ENCODE measurements around the gene TGDS. TPM values are rescaled to one million over a fixed set of nuclear protein-coding genes. Genes with fewer than 3 reads are reported as not detected.
A peak's percentile ranks its signal among the peaks of the same experiment; 100 is the strongest.

Gene TGDS
- total and polyA plus RNA-seq, 2 experiments from 2014 or later, result 8.6 to 21.5 TPM

DNA sequence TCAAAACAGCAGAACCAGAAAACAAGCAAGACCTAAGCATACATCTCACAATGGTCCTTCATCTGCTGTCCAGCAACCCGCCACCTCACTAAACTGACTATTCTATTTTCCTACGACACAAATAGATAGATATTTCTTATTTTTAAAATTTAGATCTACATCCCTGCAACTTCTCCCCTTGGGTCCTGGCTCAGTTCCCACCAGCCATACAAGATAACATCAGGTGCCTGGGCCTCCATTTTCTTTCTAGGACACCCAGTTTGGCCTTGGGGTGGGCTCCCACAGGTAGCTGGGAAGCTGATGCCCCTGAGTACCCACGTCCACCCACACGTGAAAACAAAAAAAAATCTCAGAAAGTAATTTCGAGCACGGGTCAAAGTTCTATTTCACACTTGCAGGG lies 47.6 kb downstream of the TGDS start:
- Histone ChIP-seq H3K4me1 (ENCODE audit: insufficient read depth) (no peaks in the 10 kb centered on the region), H2AFZ (peak overlapping the region; percentile 91), H3K9me2 (replicated peaks; ENCODE audit: insufficient read depth) (no peaks in the 10 kb centered on the region), H3K27ac (peak overlapping the region; percentile 97), H3K36me3 (replicated peaks; ENCODE audit: insufficient read depth, low read depth) (no peaks in the 10 kb centered on the region), H3K79me2 (no peaks in the 10 kb centered on the region), H3K4me2 (peak overlapping the region; percentile 84), H3K27me3 (no peaks in the 10 kb centered on the region), H3K9me3 (ENCODE audit: low read depth) (no peaks in the 10 kb centered on the region), H4K20me1 (ENCODE audit: insufficient read depth, poor library complexity, severe bottlenecking) (no peaks in the 10 kb centered on the region), H3K4me3 (no peak overlapping the region)
- DNase-seq (ENCODE audit: low spot score), result no peak
- no peak for TF ChIP-seq EZH2 (IDR thresholded peaks at IDR 0.05; ENCODE audit: borderline replicate concordance)
- TF ChIP-seq EZH2phosphoT487 (IDR thresholded peaks at IDR 0.05; ENCODE audit: low read depth, severe bottlenecking, unreplicated experiment), result no peak
- TF ChIP-seq, protein P1, sequence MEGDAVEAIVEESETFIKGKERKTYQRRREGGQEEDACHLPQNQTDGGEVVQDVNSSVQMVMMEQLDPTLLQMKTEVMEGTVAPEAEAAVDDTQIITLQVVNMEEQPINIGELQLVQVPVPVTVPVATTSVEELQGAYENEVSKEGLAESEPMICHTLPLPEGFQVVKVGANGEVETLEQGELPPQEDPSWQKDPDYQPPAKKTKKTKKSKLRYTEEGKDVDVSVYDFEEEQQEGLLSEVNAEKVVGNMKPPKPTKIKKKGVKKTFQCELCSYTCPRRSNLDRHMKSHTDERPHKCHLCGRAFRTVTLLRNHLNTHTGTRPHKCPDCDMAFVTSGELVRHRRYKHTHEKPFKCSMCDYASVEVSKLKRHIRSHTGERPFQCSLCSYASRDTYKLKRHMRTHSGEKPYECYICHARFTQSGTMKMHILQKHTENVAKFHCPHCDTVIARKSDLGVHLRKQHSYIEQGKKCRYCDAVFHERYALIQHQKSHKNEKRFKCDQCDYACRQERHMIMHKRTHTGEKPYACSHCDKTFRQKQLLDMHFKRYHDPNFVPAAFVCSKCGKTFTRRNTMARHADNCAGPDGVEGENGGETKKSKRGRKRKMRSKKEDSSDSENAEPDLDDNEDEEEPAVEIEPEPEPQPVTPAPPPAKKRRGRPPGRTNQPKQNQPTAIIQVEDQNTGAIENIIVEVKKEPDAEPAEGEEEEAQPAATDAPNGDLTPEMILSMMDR (IDR thresholded peaks at IDR 0.05; ENCODE audit: poor library complexity), result no peak
- 69% methylated on average over 6 of the region's 6 CpGs for WGBS (ENCODE audit: low lambda C conversion rate, missing lambda C conversion rate)

DNA sequence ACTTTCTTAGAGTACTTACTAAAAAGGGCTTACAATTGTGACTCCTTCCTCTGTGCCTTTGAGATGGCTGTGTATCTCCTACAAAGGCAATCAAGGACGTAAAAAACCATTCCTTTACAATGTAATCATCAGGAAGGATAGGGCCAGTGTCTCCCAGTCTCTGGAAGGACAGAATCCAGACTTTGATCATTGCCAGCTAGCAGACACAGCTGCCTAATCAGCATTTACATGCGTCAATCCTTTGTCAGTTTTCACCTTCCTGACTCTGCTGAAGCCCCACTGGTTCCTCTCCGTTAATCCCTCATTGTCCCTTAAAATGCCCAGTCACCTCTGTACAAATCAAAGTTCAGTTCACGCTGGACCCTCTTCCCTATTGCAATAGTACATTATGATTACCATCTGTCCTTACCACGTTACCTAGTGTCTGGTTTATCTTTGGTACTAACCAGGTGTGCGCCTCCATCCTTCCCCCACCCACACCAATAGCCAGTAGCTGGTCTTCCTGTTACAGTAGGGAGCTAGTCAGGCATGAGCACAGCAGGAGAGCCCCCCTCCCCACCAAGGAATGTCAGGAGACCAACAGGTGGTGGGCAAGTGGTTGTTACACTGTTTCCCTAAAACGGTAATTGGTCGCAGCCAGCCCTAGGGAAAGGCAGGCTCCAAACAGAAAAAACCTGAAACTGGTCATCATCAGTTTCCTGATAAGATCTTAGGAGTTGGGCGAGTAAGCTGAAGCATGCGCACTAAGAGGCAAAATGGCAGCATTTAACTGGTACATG lies 49.7 kb downstream of the TGDS start:
- DNase-seq (ENCODE audit: low spot score), result no peak
- H3K9me3 ChIP-seq (ENCODE audit: low read depth), result no peaks in the 10 kb centered on the region
- 57% methylated on average over 10 of the region's 10 CpGs for WGBS (ENCODE audit: low lambda C conversion rate, missing lambda C conversion rate)
- H3K9me2 ChIP-seq (replicated peaks; ENCODE audit: insufficient read depth), result no peaks in the 10 kb centered on the region
- no peak overlapping the region for H3K27ac ChIP-seq
- TF ChIP-seq EZH2 (IDR thresholded peaks at IDR 0.05; ENCODE audit: borderline replicate concordance), result no peak
- no peak for TF ChIP-seq EZH2phosphoT487 (IDR thresholded peaks at IDR 0.05; ENCODE audit: low read depth, severe bottlenecking, unreplicated experiment)
- TF ChIP-seq, protein P1 (IDR thresholded peaks at IDR 0.05; ENCODE audit: poor library complexity), result no peak
- H3K79me2 ChIP-seq, result no peaks in the 10 kb centered on the region
- no peaks in the 10 kb centered on the region for H3K4me1 ChIP-seq (ENCODE audit: insufficient read depth)
- no peaks in the 10 kb centered on the region for H4K20me1 ChIP-seq (ENCODE audit: insufficient read depth, poor library complexity, severe bottlenecking)
- H2AFZ ChIP-seq, result no peak overlapping the region
- no peaks in the 10 kb centered on the region for H3K27me3 ChIP-seq
- no peak overlapping the region for H3K4me2 ChIP-seq
- H3K4me3 ChIP-seq, result no peak overlapping the region
- H3K36me3 ChIP-seq (replicated peaks; ENCODE audit: insufficient read depth, low read depth), result no peaks in the 10 kb centered on the region

DNA sequence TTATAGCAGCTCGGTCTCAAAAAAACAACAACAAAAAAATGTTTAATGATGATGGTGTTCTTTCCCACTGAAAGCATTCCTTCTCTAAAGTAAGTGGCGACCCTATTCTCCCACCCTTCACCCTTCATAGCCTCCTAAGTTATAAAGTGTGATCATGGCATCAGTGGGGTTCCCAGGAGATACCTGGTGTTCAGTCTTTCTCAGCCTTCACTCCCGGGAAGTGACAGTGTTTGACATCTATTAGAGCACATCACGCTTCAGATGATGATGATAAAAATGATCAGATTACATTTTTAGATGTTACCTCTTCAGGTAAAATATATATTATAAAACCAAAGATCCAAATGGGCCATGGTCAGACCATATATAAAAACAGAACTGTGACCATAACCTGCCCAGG lies 51.0 kb downstream of the TGDS start:
- Histone ChIP-seq H3K9me2 (replicated peaks; ENCODE audit: insufficient read depth) (no peaks in the 10 kb centered on the region), H4K20me1 (ENCODE audit: insufficient read depth, poor library complexity, severe bottlenecking) (no peaks in the 10 kb centered on the region), H3K36me3 (replicated peaks; ENCODE audit: insufficient read depth, low read depth) (no peaks in the 10 kb centered on the region), H2AFZ (no peak overlapping the region), H3K4me3 (no peak overlapping the region), H3K4me1 (ENCODE audit: insufficient read depth) (no peaks in the 10 kb centered on the region), H3K27me3 (peaks cover 4% of the 10 kb centered on the region), H3K79me2 (no peaks in the 10 kb centered on the region), H3K27ac (no peak overlapping the region), H3K9me3 (ENCODE audit: low read depth) (no peaks in the 10 kb centered on the region), H3K4me2 (no peak overlapping the region)
- DNase-seq (ENCODE audit: low spot score), result no peak
- 73% methylated on average over 4 of the region's 4 CpGs for WGBS (ENCODE audit: low lambda C conversion rate, missing lambda C conversion rate)
- TF ChIP-seq EZH2 (IDR thresholded peaks at IDR 0.05; ENCODE audit: borderline replicate concordance) (no peak), EZH2phosphoT487 (IDR thresholded peaks at IDR 0.05; ENCODE audit: low read depth, severe bottlenecking, unreplicated experiment) (no peak)
- TF ChIP-seq, protein P1 (IDR thresholded peaks at IDR 0.05; ENCODE audit: poor library complexity), result no peak

All from hepatocyte (in vitro differentiated cells).